GM12872 (cell line): Measurements from ENCODE around the gene CFAP57.

Experiments used
- CTCF ChIP-seq: IDR thresholded peaks from 3 replicates; pipeline ENCODE4 v1.5.1; 2011; ENCODE audit warnings: low read depth, mild to moderate bottlenecking, low read length, moderate library complexity; ENCODE audit not compliant: insufficient read depth

CFAP57 gene

GRCh38 chr1:43284065-43284464 lies 111.9 kb downstream of the CFAP57 start:
- TF ChIP-seq CTCF, result no peak

- TF ChIP-seq CTCF, result no peak
Measured at GRCh38 chr1:43284546-43285110, 112.5 kb downstream of the CFAP57 start.

- TF ChIP-seq CTCF, result no peak
Measured at GRCh38 chr1:43285269-43285990, 113.3 kb downstream of the CFAP57 start, which contains the start of gene C1orf210. Gene C1orf210, minus strand, starts transcription at chr1:43285581. Its CDS starts 2,311 bp downstream, at chr1:43283270.

- TF ChIP-seq CTCF, result no peak
Measured at GRCh38 chr1:43286115-43286514, 114.0 kb downstream of the CFAP57 start.

- TF ChIP-seq CTCF, result no peak
Measured at GRCh38 chr1:43286533-43286932, 114.4 kb downstream of the CFAP57 start.

GRCh38 chr1:43288058-43288784 lies 116.1 kb downstream of the CFAP57 start:
- TF ChIP-seq CTCF, result no peak
